ENCODE results near the gene ANKS1A.
"Not testable (repeated sequence)": the region's sequence is repeated elsewhere in the genome, so short reads cannot be mapped to it uniquely, and the experiment has no call there.

Gene ANKS1A

DNA sequence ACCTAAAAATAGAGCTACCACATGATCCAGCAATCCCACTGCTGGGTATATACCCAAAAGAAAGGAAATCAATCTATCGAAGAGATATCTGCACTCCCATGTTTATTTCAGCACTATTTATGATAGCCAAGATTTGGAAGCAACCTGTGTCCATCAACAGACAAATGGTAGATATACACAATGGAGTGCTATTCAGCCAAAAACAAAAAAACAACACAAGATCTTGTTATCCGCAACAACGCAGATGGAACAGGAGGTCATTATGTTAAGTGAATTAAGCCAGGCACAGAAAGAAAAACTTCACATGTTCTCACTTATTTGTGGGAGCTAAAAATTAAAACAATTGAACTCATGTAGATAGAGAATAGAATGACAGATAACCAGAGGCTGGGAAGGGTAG lies 249.1 kb downstream of the ANKS1A start:
- DNase-seq, result not testable (repeated sequence)

DNA sequence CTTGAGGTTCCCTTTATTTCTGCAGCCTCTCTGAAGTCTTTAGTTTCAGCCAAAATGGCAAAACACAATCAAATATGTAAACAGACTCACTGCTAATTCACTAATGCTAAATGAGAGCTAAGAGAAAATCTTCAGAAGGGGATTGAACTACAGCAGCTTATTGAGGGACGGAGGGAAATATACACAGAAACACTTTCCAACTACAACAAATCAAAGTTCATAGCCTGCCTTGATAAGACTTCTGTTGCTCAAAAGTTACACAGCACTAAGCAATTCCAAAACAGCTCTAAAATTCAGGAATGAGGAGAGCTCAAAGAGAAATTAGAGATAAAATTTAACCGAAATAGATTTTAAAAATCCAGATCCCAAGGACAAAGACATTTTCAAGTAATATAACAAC lies 250.4 kb downstream of the ANKS1A start:
- DNase-seq, result no peak

DNA sequence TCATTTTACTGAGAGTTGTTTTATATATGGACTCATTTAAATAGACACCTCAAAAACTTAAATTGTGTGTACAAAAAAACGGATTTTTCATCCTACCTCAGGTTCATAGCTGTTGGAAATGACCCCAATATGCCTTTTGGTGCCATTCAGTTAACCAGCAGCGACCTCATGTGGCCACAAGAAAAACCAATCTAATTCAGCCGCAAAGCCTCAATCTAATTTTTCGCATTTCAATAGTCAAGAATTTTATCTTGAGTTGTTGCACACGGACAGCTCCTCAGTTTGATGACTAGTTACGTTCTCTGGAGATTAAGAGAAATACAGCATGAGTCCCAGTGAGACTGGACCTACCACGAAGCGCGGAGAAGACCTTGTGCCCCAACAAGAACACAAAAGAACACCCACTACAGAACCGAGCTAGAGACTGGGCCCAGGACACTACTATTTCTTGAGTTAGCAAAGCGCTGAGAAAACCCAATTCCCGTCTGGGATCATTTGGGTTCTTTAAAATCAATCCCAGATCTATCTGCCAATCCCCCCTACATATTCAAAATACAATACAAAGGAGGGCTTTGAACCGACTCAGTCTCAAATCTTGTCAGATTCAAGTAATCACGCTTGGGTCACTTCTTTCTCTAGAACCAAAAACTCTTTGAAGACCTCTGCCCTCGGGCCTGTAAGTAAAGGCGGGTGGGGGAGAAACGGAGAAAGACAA lies 251.0 kb downstream of the ANKS1A start:
- DNase-seq, result peak; percentile 59

DNA sequence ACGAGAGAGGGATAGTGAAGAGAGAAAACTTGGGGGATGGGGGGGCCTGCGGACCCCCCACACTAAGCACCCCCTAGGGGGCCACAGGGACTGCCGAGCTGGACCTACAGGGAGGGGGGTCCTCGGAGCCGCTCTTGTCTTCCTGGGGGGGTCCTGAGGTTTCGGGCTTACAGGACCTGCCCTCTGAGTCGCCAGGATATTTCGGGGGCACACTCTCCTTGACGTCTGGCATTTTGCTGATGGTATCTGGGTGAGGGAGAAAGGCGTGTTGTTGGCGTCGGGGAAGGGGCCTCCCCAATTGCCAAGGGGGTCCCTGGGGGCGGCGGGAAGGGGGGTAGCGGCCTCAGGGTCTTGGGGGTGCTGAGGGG lies 251.6 kb downstream of the ANKS1A start:
- no peak for DNase-seq

Data from inflammatory macrophage treated with lipopolysaccharide for 4 hours (primary cell).